K562 (cell line): ENCODE measurements around the gene OVCA2. TPM values are rescaled to one million over a fixed set of nuclear protein-coding genes. Genes with fewer than 3 reads are reported as not detected.

Experiments used
- ATAC-seq: fragments of 200-7000 bp; cut with Tn5 transposase; 3 replicates; pipeline ENCODE4 v1.9.1; 2020; ENCODE audit warnings: moderate library complexity
- BruUV-seq: library from RNA; stranded (reverse); fragments of 400-500 nt; replicated peaks from 2 replicates; lab custom pipeline; 2021; lab: Mats Ljungman, UMichigan
- CTCF ChIA-PET: fragments of 300-600 bp; formaldehyde crosslinking; extraction: SDS; loops from one replicate; lab custom pipeline; 2021; ENCODE audit warnings: low intra/inter-chr PET ratio; lab: Yijun Ruan, JAX
- POLR2A ChIA-PET: fragments of 300-600, 350-650 bp; sonication (Branson Sonifier 250); formaldehyde crosslinking; extraction: SDS; loops from one replicate; lab custom pipeline; 2021; ENCODE audit warnings: antibody characterized with exemption, inconsistent platforms; lab: Yijun Ruan, JAX
- DNase-seq, 4 experiments: peaks; one replicate each; pipeline versions ENCODE4 v3.0.0 to v3.0.0-alpha.2; 2011 to 2018; ENCODE audit warnings: low spot score in 3 of 4, mixed read lengths in 3 of 4; ENCODE audit errors: extremely low read depth in 1 of 4
- FAIRE-seq: peaks from 2 replicates; lab custom pipeline; 2011; peaks lifted over from hg19 to GRCh38; lab: Jason Lieb, UNC
- H2AFZ ChIP-seq: 2 replicates; pipeline ENCODE4 v1.6.0; 2011; ENCODE audit warnings: low read depth, low read length, control low read depth, inconsistent platforms
- H3K27ac ChIP-seq: fragments of 200-600 bp; 3 replicates; pipeline ENCODE4 v1.8.0; 2011; ENCODE audit warnings: low read depth, mild to moderate bottlenecking, control low read depth, inconsistent platforms, low read length, moderate library complexity, mixed read lengths; ENCODE audit errors: extremely low read depth
- H3K27me3 ChIP-seq, 2 experiments: fragments of 300-600 bp in 1 of 2; 2 replicates in 1 of 2; 3 replicates in 1 of 2; pipeline versions ENCODE4 v1.6.0 to v1.8.0; 2011; ENCODE audit warnings: inconsistent platforms in 2 of 2, low read length in 2 of 2, mild to moderate bottlenecking in 1 of 2, mixed read lengths in 1 of 2, moderate library complexity in 1 of 2; ENCODE audit not compliant: control insufficient read depth in 2 of 2, insufficient read depth in 2 of 2
- H3K36me3 ChIP-seq: fragments of 300-600 bp; 3 replicates; pipeline ENCODE4 v1.8.0; 2011; ENCODE audit warnings: mild to moderate bottlenecking, low read length, inconsistent platforms; ENCODE audit not compliant: control insufficient read depth, insufficient read depth
- H3K4me1 ChIP-seq, 2 experiments: fragments of 200-600 bp in 1 of 2; replicated peaks in 1 of 2; 2 replicates in 1 of 2; 3 replicates in 1 of 2; pipeline versions ENCODE4 v1.5.1 to v1.8.0; 2011; ENCODE audit warnings: inconsistent platforms in 2 of 2, low read length in 2 of 2, mild to moderate bottlenecking in 1 of 2, mixed read lengths in 1 of 2, moderate library complexity in 1 of 2; ENCODE audit not compliant: control insufficient read depth in 2 of 2, insufficient read depth in 2 of 2
- H3K4me2 ChIP-seq: 2 replicates; pipeline ENCODE4 v1.6.1; 2011; ENCODE audit warnings: low read length, control low read depth, inconsistent platforms, mixed read lengths; ENCODE audit not compliant: insufficient read depth
- H3K4me3 ChIP-seq: fragments of 200-600 bp; sonication (generic), shearing (Covaris generic); 2 replicates; pipeline ENCODE4 v1.5.1; 2016; ENCODE audit warnings: control low read depth, inconsistent platforms
- H3K79me2 ChIP-seq: fragments of 200-600 bp; 3 replicates; pipeline ENCODE4 v1.8.0; 2011; ENCODE audit warnings: low read length, inconsistent platforms; ENCODE audit not compliant: control insufficient read depth, insufficient read depth
- H3K9ac ChIP-seq, 2 experiments: 2 replicates each; pipeline versions ENCODE4 v1.6.0 to v1.6.1; 2011; ENCODE audit warnings: low read depth in 2 of 2, low read length in 2 of 2, control low read depth in 1 of 2, inconsistent platforms in 1 of 2, mild to moderate bottlenecking in 1 of 2, mixed read lengths in 1 of 2; ENCODE audit not compliant: insufficient read depth in 1 of 2
- H3K9me1 ChIP-seq: one replicate; pipeline ENCODE4 v1.6.0; 2011; ENCODE audit warnings: inconsistent platforms, mild to moderate bottlenecking, low read length, moderate library complexity; ENCODE audit not compliant: control insufficient read depth, insufficient read depth
- H3K9me3 ChIP-seq: replicated peaks from 2 replicates; pipeline ENCODE4 v1.5.1; 2011; ENCODE audit warnings: low read depth, low read length, inconsistent platforms; ENCODE audit not compliant: control insufficient read depth, insufficient read depth
- H4K20me1 ChIP-seq: replicated peaks from 2 replicates; pipeline ENCODE4 v1.6.1; 2011; ENCODE audit warnings: low read length, inconsistent platforms, mixed read lengths; ENCODE audit not compliant: control insufficient read depth, insufficient read depth
- C11orf30 ChIP-seq: fragments of 450-650 bp; IDR thresholded peaks from 2 replicates; pipeline ENCODE4 v1.6.1; 2016; ENCODE audit warnings: low read depth, mild to moderate bottlenecking
- CBFA2T3 ChIP-seq: fragments of 450-650 bp; IDR thresholded peaks from 2 replicates; pipeline ENCODE4 v1.6.1; 2017
- CREB1 ChIP-seq, 2 experiments: sonication (generic) in 1 of 2; formaldehyde crosslinking in 1 of 2; IDR thresholded peaks; 2 replicates each; pipeline versions ENCODE4 v1.6.1 to v1.8.0; 2012 to 2022; ENCODE audit warnings: inconsistent platforms in 1 of 2, mild to moderate bottlenecking in 1 of 2, missing genetic modification reagents in 1 of 2, moderate library complexity in 1 of 2
- GTF2A2 ChIP-seq: IDR thresholded peaks from 2 replicates; pipeline ENCODE4 v1.6.1; 2016; ENCODE audit warnings: mild to moderate bottlenecking, missing genetic modification characterization, missing compliant biosample characterization
- MEF2A ChIP-seq: IDR thresholded peaks from 2 replicates; pipeline ENCODE4 v1.6.1; 2011; ENCODE audit warnings: low read depth, mild to moderate bottlenecking, low read length, moderate library complexity; ENCODE audit not compliant: control insufficient read depth
- NUFIP1 ChIP-seq: fragments of 450-650 bp; IDR thresholded peaks from 2 replicates; pipeline ENCODE4 v1.6.1; 2018; ENCODE audit not compliant: partially characterized antibody
- RBM25 ChIP-seq: fragments of 200-400 bp; formaldehyde crosslinking; IDR thresholded peaks from 2 replicates; pipeline ENCODE4 v1.6.1; 2018; ENCODE audit warnings: low read length, low read depth, moderate library complexity; ENCODE audit not compliant: severe bottlenecking
- ZNF316 ChIP-seq: fragments of 450-650 bp; IDR thresholded peaks from 2 replicates; pipeline ENCODE4 v1.6.1; 2016
- ZNF551 ChIP-seq: fragments of 250-450 bp; sonication (Bioruptor Pico); IDR thresholded peaks from 2 replicates; pipeline ENCODE4 v1.5.0; 2021; ENCODE audit warnings: mild to moderate bottlenecking, moderate library complexity
- WGBS: fragments of 100-300 bp; shearing (Covaris generic); methylation state at CpG from one replicate; pipeline ENCODE4 v1.1.6; 2016; ENCODE audit warnings: low coverage, mixed read lengths; ENCODE audit not compliant: insufficient coverage; ENCODE audit errors: missing lambda C conversion rate; 5-methylcytosine and 5-hydroxymethylcytosine counted together
- in situ Hi-C: fragments of 300-500 bp; cut with MboI; formaldehyde crosslinking; loops from 4 replicates; pipeline ENCODE4 v1.15.0; 2018; ENCODE audit warnings: inconsistent platforms, mixed read lengths
- intact Hi-C: fragments of 100-400 bp; cut with micrococcal nuclease; formaldehyde crosslinking; loops from 2 replicates; pipeline ENCODE4 v1.14.2; 2022
- polyA plus RNA-seq, 8 experiments: library from polyadenylated mRNA; depleted of rRNA in 4 of 8; stranded (reverse) in 5 of 8; unstranded in 3 of 8; fragments of >200 nt; fragmentation: Nextera tagmentation in 2 of 8; fragmentation: Illumina TruSeq in 1 of 8; extraction: Ambion mirVana in 2 of 8; extraction: Trizol in 1 of 8; gene quantifications; 2 replicates each; pipeline versions ENCODE4 v1.2.1 to v1.2.3, GENCODE V29; 2011 to 2014; ENCODE audit warnings: inconsistent platforms in 1 of 8, missing spikeins in 1 of 8
- total RNA-seq, 7 experiments: library from RNA; depleted of rRNA in 6 of 7; stranded (reverse); fragments of >200 nt in 6 of 7; fragmentation: Illumina TruSeq in 2 of 7; extraction: Trizol in 2 of 7; gene quantifications; 2 replicates each; pipeline versions ENCODE4 v1.2.1 to v1.2.3, GENCODE V29; 2011 to 2021; ENCODE audit warnings: low replicate concordance in 1 of 7

The OVCA2 gene
- total and polyA plus RNA-seq, 9 of the 15 experiments (the other 6 are each of a cell fraction or from before 2014, with no cell fraction given) = 3.0 to 23.7 (median 14.1) TPM

GRCh38 chr17:1997927-1998742 lies 43.7 kb upstream of the OVCA2 start:
- ATAC-seq = no peak
- in situ Hi-C loops (no loop called here), intact Hi-C loops (no loop called here)
- no peaks in the 10 kb centered on the region for H3K79me2 ChIP-seq
- CTCF ChIA-PET = no interaction called here
- peaks cover 0 to 9% of the 10 kb centered on the region in 2 experiments; a peak in 2 of 5 replicates for H3K4me1 ChIP-seq
- 0 out of 2 replicates have a peak, but pooled peaks cover 5% of the 10 kb centered on the region for H4K20me1 ChIP-seq
- DNase-seq = no peak
- no peaks in the 10 kb centered on the region for H3K36me3 ChIP-seq
- BruUV-seq = no TSS peak
- no peak overlapping the region for H2AFZ ChIP-seq
- TF ChIP-seq RBM25 (peak; percentile 54), ZNF551 (CRISPR knock-in tag) (no peak)
- FAIRE-seq = no peak
- H3K9ac ChIP-seq = no peak overlapping the region
- no peak overlapping the region for H3K4me3 ChIP-seq
- POLR2A ChIA-PET = no interaction called here
- no peak overlapping the region for H3K4me2 ChIP-seq
- WGBS = no CpG with 5 or more reads among the region's 92 CpGs
- H3K27ac ChIP-seq = no peak overlapping the region
- H3K27me3 ChIP-seq = peaks cover 9 to 26% of the 10 kb centered on the region in 2 experiments; a peak in 4 of 5 replicates
- H3K9me1 ChIP-seq = no peaks in the 10 kb centered on the region
- H3K9me3 ChIP-seq = no peaks in the 10 kb centered on the region

- intact Hi-C loops = no loop called here
- H3K27ac ChIP-seq = no peak overlapping the region
- WGBS = 31% methylated on average over 11 of the region's 13 CpGs
- FAIRE-seq (no peak), DNase-seq (no peak), ATAC-seq (no peak)
- no peaks in the 10 kb centered on the region for H3K36me3 ChIP-seq
- H3K4me1 ChIP-seq = peaks cover 0 to 9% of the 10 kb centered on the region in 2 experiments; a peak in 2 of 5 replicates
- 0 out of 2 replicates have a peak, but pooled peaks cover 5% of the 10 kb centered on the region for H4K20me1 ChIP-seq
- no peak overlapping the region for H3K4me2 ChIP-seq
- POLR2A ChIA-PET = interaction anchor here (0.8 kb wide), 1 partner anchor 36 kb away, joined by 3 read pairs; no protein-coding TSS in a partner anchor
- TF ChIP-seq NUFIP1 (no peak), ZNF316 (0 out of 2 replicates have a peak, but pooled peaks have one; percentile 25), GTF2A2 (no peak), CBFA2T3 (no peak), MEF2A (peak; percentile 24; the same call in 1 of the 2 replicates), CREB1 (IDR thresholded peaks at IDR 0.05) (no peak), CREB1 (CRISPR knock-in tag; IDR thresholded peaks at IDR 0.05) (no peak), C11orf30 (peak; percentile 33; the same call in 1 of the 2 replicates)
- TF ChIP-seq, all 486 proteins: peak for 3
- H3K79me2 ChIP-seq = no peaks in the 10 kb centered on the region
- in situ Hi-C loops = no loop called here
- no peaks in the 10 kb centered on the region for H3K9me1 ChIP-seq
- no TSS peak for BruUV-seq
- H3K4me3 ChIP-seq = no peak overlapping the region
- H3K27me3 ChIP-seq = peaks cover 3 to 17% of the 10 kb centered on the region in 2 experiments; a peak in 4 of 5 replicates
- CTCF ChIA-PET = no interaction called here
- H3K9ac ChIP-seq = no peak overlapping the region
- H3K9me3 ChIP-seq = no peaks in the 10 kb centered on the region
- no peak overlapping the region for H2AFZ ChIP-seq
These were observed 42.1 kb upstream of the OVCA2 start for GRCh38 chr17:1999557-2000251.
